ENCODE measurements around the gene NID2.

NID2 gene

GRCh38 chr14:52003324-52003723 lies 65.5 kb downstream of the NID2 start:
- no peak for DNase-seq (ENCODE audit: low read depth)
- TF ChIP-seq CTCF (IDR thresholded peaks at IDR 0.05; ENCODE audit: control insufficient read depth, insufficient read depth, low read depth, low read length, missing control alignments), result no peak
- H3K4me3 ChIP-seq (ENCODE audit: control insufficient read depth, low read depth, low read length), result no peak overlapping the region

GRCh38 chr14:52002542-52002941 lies 66.3 kb downstream of the NID2 start:
- DNase-seq (ENCODE audit: low read depth), result no peak
- no peak for TF ChIP-seq CTCF (IDR thresholded peaks at IDR 0.05; ENCODE audit: control insufficient read depth, insufficient read depth, low read depth, low read length, missing control alignments)
- H3K4me3 ChIP-seq (ENCODE audit: control insufficient read depth, low read depth, low read length), result no peak overlapping the region

GRCh38 chr14:52000696-52001095 lies 68.2 kb downstream of the NID2 start:
- no peak overlapping the region for H3K4me3 ChIP-seq (ENCODE audit: control insufficient read depth, low read depth, low read length)
- no peak for TF ChIP-seq CTCF (IDR thresholded peaks at IDR 0.05; ENCODE audit: control insufficient read depth, insufficient read depth, low read depth, low read length, missing control alignments)
- DNase-seq (ENCODE audit: low read depth), result no peak

- no peak for TF ChIP-seq CTCF (IDR thresholded peaks at IDR 0.05; ENCODE audit: control insufficient read depth, insufficient read depth, low read depth, low read length, missing control alignments)
- DNase-seq (ENCODE audit: low read depth), result no peak
- H3K4me3 ChIP-seq (ENCODE audit: control insufficient read depth, low read depth, low read length), result no peak overlapping the region
These were observed 68.8 kb downstream of the NID2 start for GRCh38 chr14:52000019-52000582.

GRCh38 chr14:51999084-51999483 lies 69.8 kb downstream of the NID2 start:
- no peak overlapping the region for H3K4me3 ChIP-seq (ENCODE audit: control insufficient read depth, low read depth, low read length)
- no peak for TF ChIP-seq CTCF (IDR thresholded peaks at IDR 0.05; ENCODE audit: control insufficient read depth, insufficient read depth, low read depth, low read length, missing control alignments)
- no peak for DNase-seq (ENCODE audit: low read depth)

- no peak overlapping the region for H3K4me3 ChIP-seq (ENCODE audit: control insufficient read depth, low read depth, low read length)
- DNase-seq (ENCODE audit: low read depth), result no peak
- TF ChIP-seq CTCF (IDR thresholded peaks at IDR 0.05; ENCODE audit: control insufficient read depth, insufficient read depth, low read depth, low read length, missing control alignments), result no peak
These were observed 70.5 kb downstream of the NID2 start for GRCh38 chr14:51998348-51998747.
